Lower leg skin (tissue), 4 donors: ENCODE measurements around the gene MCTP1. TPM values are rescaled to one million over a fixed set of nuclear protein-coding genes. Genes with fewer than 3 reads are reported as not detected.

ENCODE experiments used
- DNase-seq, 2 donors: peaks; one replicate each; pipeline ENCODE4 v3.0.0-alpha.2; 2019; ENCODE audit warnings: low spot score in 2 of 2
- H3K4me3 ChIP-seq: fragments of 200-600 bp; sonication (generic); 2 replicates; pipeline ENCODE4 v1.5.1; 2017; ENCODE audit warnings: mild to moderate bottlenecking, low read depth; ENCODE audit not compliant: poor library complexity, severe bottlenecking
- CTCF ChIP-seq, 3 donors: fragments of 450-650 bp; IDR thresholded peaks; one replicate each; pipeline ENCODE4 v1.5.1; 2016; ENCODE audit warnings: antibody characterized with exemption in 3 of 3, mild to moderate bottlenecking in 3 of 3, moderate library complexity in 2 of 3
- POLR2A ChIP-seq, 2 donors: fragments of 450-650 bp; IDR thresholded peaks; one replicate each; pipeline ENCODE4 v1.6.1; 2016 to 2017; ENCODE audit warnings: antibody characterized with exemption in 2 of 2, mild to moderate bottlenecking in 1 of 2, moderate library complexity in 1 of 2
- WGBS, 2 donors: methylation state at CpG; one replicate each; pipeline ENCODE4 v1.1.5; 2018; 5-methylcytosine and 5-hydroxymethylcytosine counted together
- intact Hi-C: fragments of 100-400 bp; cut with DNase I; formaldehyde crosslinking; loops from one replicate; pipeline ENCODE4 v1.15.0; 2023; ENCODE audit warnings: low total_unique reads
- total RNA-seq, 4 donors: library from RNA; depleted of rRNA; stranded (reverse); fragments of >200 nt; gene quantifications; one replicate each; pipeline ENCODE4 v1.1.0, GENCODE V29; 2016

MCTP1 gene
- total RNA-seq, 4 donors from 2014 or later: 6.3 to 36.5 (median 9.8) TPM

- 29 to 31% methylated on average over 10 of the region's 10 CpGs for WGBS, 2 donors
- intact Hi-C loops: no loop called here
- TF ChIP-seq CTCF (IDR thresholded peaks at IDR 0.05) (no peak), POLR2A (IDR thresholded peaks at IDR 0.05) (no peak)
- DNase-seq: no peak
- H3K4me3 ChIP-seq: no peak overlapping the region
Measured at GRCh38 chr5:95283022-95283615, 1.8 kb downstream of the MCTP1 start.

- intact Hi-C loops: no loop called here
Measured at GRCh38 chr5:95281226-95281625, 3.7 kb downstream of the MCTP1 start.

GRCh38 chr5:95280401-95281095 is 4.3 kb downstream of the MCTP1 start:
- DNase-seq: no peak
- intact Hi-C loops: no loop called here
- no peak for TF ChIP-seq POLR2A (IDR thresholded peaks at IDR 0.05)
- TF ChIP-seq CTCF (IDR thresholded peaks at IDR 0.05): no peak
- 58 to 64% methylated on average over 8 of the region's 8 CpGs for WGBS, 2 donors
- no peak overlapping the region for H3K4me3 ChIP-seq

More at GRCh38 chr5:95281226-95281625, 3.7 kb downstream of the MCTP1 start:
- 80 to 84% methylated on average over 2 of the region's 2 CpGs for WGBS, 2 donors
- no peak overlapping the region for H3K4me3 ChIP-seq
- TF ChIP-seq POLR2A (IDR thresholded peaks at IDR 0.05) (no peak), CTCF (IDR thresholded peaks at IDR 0.05) (no peak)
- DNase-seq: no peak

- no peak for DNase-seq
- 68 to 74% methylated on average over 5 of the region's 5 CpGs for WGBS, 2 donors
- intact Hi-C loops: no loop called here
- TF ChIP-seq CTCF (IDR thresholded peaks at IDR 0.05) (no peak), POLR2A (IDR thresholded peaks at IDR 0.05) (no peak)
- no peak overlapping the region for H3K4me3 ChIP-seq
Measured at GRCh38 chr5:95274011-95274410, 10.9 kb downstream of the MCTP1 start.

GRCh38 chr5:95272316-95272929 is 12.5 kb downstream of the MCTP1 start:
- TF ChIP-seq POLR2A (IDR thresholded peaks at IDR 0.05) (no peak), CTCF (IDR thresholded peaks at IDR 0.05) (no peak)
- DNase-seq: no peak
- no peak overlapping the region for H3K4me3 ChIP-seq
- intact Hi-C loops: no loop called here
